ENCODE measurements around the gene OSTN. TPM values are rescaled to one million over a fixed set of nuclear protein-coding genes. Genes with fewer than 3 reads are reported as not detected.
"Not testable (repeated sequence)": the region's sequence is repeated elsewhere in the genome, so short reads cannot be mapped to it uniquely, and the experiment has no call there.

Gene OSTN
- polyA plus RNA-seq, 1 donor from 2014 or later: 0.17 TPM

DNA sequence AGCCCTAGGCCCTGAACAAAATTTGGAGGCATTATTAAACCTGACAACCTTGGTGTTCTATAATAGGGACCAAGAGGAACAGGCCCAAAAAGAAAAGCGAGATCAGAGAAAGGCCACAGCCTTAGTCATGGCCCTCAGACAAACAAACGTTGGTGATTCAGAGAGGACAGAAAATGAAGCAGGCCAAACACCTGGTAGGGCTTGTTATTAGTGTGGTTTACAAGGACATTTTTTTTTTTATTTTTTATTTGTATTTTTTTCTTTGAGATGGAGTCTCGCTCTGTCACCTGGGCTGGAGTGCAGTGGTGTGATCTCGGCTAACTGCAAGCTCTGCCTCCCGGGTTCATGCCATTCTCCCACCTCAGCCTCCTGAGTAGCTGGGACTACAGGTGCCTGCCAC lies 10.8 kb upstream of the OSTN start:
- H3K27me3 ChIP-seq (ENCODE audit: insufficient read depth, low read depth, low read length); H2AFZ ChIP-seq (ENCODE audit: low read depth, low read length); H3K79me2 ChIP-seq (replicated peaks; ENCODE audit: insufficient read depth, low read length); H3K4me2 ChIP-seq (ENCODE audit: low read length); H3K9me3 ChIP-seq (ENCODE audit: low read length); H3K4me3 ChIP-seq (ENCODE audit: low read length); H3F3A ChIP-seq (ENCODE audit: insufficient read depth, low read length, poor library complexity, severe bottlenecking); H3K9ac ChIP-seq (ENCODE audit: low read length); H4K20me1 ChIP-seq (ENCODE audit: insufficient read depth); H3K27ac ChIP-seq (ENCODE audit: low read length); H3K36me3 ChIP-seq (ENCODE audit: insufficient read depth, low read length); H3K9me2 ChIP-seq (ENCODE audit: insufficient read depth, low read length): not testable (repeated sequence)

DNA sequence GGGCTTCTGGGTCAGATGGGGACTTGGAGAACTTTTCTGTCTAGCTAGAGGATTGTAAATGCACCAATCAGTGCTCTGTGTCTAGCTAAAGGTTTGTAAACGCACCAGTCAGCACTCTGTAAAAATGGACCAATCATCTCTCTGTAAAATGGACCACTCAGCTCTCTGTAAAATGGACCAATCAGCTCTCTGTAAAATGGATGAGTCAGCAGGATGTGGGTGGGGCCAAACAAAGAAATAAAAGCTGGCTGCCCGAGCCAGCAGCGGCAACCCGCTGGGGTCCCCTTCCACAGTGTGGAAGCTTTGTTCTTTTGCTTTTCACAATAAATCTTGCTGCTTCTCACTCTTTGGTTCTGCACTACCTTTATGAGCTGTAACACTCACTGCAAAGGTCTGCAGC lies 6.8 kb upstream of the OSTN start:
- not testable (repeated sequence) for H3K9me3 ChIP-seq (ENCODE audit: low read length); H3F3A ChIP-seq (ENCODE audit: insufficient read depth, low read length, poor library complexity, severe bottlenecking); H3K9me2 ChIP-seq (ENCODE audit: insufficient read depth, low read length); H3K79me2 ChIP-seq (replicated peaks; ENCODE audit: insufficient read depth, low read length); H3K27ac ChIP-seq (ENCODE audit: low read length); H3K4me3 ChIP-seq (ENCODE audit: low read length); H3K36me3 ChIP-seq (ENCODE audit: insufficient read depth, low read length); H2AFZ ChIP-seq (ENCODE audit: low read depth, low read length); H3K4me2 ChIP-seq (ENCODE audit: low read length); H3K27me3 ChIP-seq (ENCODE audit: insufficient read depth, low read depth, low read length); H4K20me1 ChIP-seq (ENCODE audit: insufficient read depth); H3K9ac ChIP-seq (ENCODE audit: low read length)

DNA sequence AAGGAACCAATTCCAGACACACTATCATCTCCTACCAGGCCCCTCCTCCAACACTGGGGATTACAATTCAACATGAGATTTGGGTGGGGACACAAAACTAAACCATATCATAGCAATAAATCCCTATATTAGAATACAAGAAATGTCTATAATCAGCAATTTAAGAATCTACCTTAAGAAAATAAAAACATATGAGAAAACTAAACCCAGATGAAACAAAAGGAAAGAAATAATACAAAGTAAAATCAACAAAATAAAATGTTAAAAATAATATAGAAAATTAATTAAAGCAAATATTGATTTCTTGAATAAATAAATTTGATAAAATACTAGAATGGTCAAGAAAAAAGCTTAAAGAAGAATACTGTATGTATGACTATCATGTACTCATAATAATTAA lies 6.1 kb upstream of the OSTN start:
- Histone ChIP-seq H2AFZ (ENCODE audit: low read depth, low read length) (no peak overlapping the region), H3K4me2 (ENCODE audit: low read length) (no peak overlapping the region), H3F3A (ENCODE audit: insufficient read depth, low read length, poor library complexity, severe bottlenecking) (no peaks in the 10 kb centered on the region), H4K20me1 (ENCODE audit: insufficient read depth) (no peaks in the 10 kb centered on the region), H3K27ac (ENCODE audit: low read length) (no peak overlapping the region), H3K9me2 (ENCODE audit: insufficient read depth, low read length) (no peaks in the 10 kb centered on the region), H3K9ac (ENCODE audit: low read length) (no peak overlapping the region), H3K79me2 (replicated peaks; ENCODE audit: insufficient read depth, low read length) (no peaks in the 10 kb centered on the region), H3K27me3 (ENCODE audit: insufficient read depth, low read depth, low read length) (no peaks in the 10 kb centered on the region), H3K36me3 (ENCODE audit: insufficient read depth, low read length) (no peaks in the 10 kb centered on the region), H3K4me3 (ENCODE audit: low read length) (no peak overlapping the region), H3K9me3 (ENCODE audit: low read length) (no peaks in the 10 kb centered on the region)
- TF ChIP-seq, protein P1, sequence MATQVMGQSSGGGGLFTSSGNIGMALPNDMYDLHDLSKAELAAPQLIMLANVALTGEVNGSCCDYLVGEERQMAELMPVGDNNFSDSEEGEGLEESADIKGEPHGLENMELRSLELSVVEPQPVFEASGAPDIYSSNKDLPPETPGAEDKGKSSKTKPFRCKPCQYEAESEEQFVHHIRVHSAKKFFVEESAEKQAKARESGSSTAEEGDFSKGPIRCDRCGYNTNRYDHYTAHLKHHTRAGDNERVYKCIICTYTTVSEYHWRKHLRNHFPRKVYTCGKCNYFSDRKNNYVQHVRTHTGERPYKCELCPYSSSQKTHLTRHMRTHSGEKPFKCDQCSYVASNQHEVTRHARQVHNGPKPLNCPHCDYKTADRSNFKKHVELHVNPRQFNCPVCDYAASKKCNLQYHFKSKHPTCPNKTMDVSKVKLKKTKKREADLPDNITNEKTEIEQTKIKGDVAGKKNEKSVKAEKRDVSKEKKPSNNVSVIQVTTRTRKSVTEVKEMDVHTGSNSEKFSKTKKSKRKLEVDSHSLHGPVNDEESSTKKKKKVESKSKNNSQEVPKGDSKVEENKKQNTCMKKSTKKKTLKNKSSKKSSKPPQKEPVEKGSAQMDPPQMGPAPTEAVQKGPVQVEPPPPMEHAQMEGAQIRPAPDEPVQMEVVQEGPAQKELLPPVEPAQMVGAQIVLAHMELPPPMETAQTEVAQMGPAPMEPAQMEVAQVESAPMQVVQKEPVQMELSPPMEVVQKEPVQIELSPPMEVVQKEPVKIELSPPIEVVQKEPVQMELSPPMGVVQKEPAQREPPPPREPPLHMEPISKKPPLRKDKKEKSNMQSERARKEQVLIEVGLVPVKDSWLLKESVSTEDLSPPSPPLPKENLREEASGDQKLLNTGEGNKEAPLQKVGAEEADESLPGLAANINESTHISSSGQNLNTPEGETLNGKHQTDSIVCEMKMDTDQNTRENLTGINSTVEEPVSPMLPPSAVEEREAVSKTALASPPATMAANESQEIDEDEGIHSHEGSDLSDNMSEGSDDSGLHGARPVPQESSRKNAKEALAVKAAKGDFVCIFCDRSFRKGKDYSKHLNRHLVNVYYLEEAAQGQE (IDR thresholded peaks at IDR 0.05; ENCODE audit: borderline replicate concordance): no peak
- no peak for TF ChIP-seq TAF1 (IDR thresholded peaks at IDR 0.05; ENCODE audit: low read depth)
- TF ChIP-seq EP300 (conservative IDR thresholded peaks at IDR 0.05; ENCODE audit: poor library complexity, severe bottlenecking): no peak
- no peak for TF ChIP-seq POLR2AphosphoS5 (IDR thresholded peaks at IDR 0.05)
- TF ChIP-seq MXI1 (conservative IDR thresholded peaks at IDR 0.05; ENCODE audit: poor library complexity, severe bottlenecking): no peak
- no peak for TF ChIP-seq RAD21 (conservative IDR thresholded peaks at IDR 0.05)
- TF ChIP-seq, protein P2, sequence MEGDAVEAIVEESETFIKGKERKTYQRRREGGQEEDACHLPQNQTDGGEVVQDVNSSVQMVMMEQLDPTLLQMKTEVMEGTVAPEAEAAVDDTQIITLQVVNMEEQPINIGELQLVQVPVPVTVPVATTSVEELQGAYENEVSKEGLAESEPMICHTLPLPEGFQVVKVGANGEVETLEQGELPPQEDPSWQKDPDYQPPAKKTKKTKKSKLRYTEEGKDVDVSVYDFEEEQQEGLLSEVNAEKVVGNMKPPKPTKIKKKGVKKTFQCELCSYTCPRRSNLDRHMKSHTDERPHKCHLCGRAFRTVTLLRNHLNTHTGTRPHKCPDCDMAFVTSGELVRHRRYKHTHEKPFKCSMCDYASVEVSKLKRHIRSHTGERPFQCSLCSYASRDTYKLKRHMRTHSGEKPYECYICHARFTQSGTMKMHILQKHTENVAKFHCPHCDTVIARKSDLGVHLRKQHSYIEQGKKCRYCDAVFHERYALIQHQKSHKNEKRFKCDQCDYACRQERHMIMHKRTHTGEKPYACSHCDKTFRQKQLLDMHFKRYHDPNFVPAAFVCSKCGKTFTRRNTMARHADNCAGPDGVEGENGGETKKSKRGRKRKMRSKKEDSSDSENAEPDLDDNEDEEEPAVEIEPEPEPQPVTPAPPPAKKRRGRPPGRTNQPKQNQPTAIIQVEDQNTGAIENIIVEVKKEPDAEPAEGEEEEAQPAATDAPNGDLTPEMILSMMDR (IDR thresholded peaks at IDR 0.05; ENCODE audit: poor library complexity, severe bottlenecking): no peak
- no peak for TF ChIP-seq EZH2 (IDR thresholded peaks at IDR 0.05; ENCODE audit: borderline replicate concordance, insufficient read depth, low read length, poor library complexity, severe bottlenecking)
- TF ChIP-seq SMC3 (conservative IDR thresholded peaks at IDR 0.05; ENCODE audit: poor library complexity): no peak

All from neural cell (in vitro differentiated cells).